Hematopoietic multipotent progenitor cell treated with erythropoietin and hydrocortisone succinate and interleukin-3 and kit ligand, for 8 days (in vitro differentiated cells): ENCODE measurements around the gene PRR23E.

Source experiments
- DNase-seq: peaks from one replicate; pipeline ENCODE4 v3.0.0-alpha.2; 2015

PRR23E gene

GRCh38 chr3:127234778-127235177 lies 41.8 kb downstream of the PRR23E start:
- DNase-seq = no peak

DNA sequence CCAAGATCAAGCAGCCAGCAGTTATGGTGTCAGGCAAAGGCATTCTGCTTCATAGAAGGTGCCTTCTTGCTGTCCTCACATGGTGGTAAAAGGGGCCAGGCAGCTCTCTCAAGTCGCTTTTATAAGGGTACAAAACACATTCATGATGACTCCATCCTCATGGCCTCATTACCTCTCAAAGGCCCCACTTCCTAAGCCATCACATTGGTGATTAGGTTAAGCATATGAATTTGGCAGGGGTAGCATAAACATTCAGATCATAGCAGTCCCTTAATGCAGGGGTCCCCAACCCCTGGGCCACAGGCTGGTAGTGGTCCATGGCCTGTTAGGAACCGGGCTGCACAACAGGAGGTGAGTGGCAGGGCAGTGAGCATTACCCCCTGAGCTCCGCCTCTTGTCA lies 42.8 kb downstream of the PRR23E start:
- no peak for DNase-seq

DNA sequence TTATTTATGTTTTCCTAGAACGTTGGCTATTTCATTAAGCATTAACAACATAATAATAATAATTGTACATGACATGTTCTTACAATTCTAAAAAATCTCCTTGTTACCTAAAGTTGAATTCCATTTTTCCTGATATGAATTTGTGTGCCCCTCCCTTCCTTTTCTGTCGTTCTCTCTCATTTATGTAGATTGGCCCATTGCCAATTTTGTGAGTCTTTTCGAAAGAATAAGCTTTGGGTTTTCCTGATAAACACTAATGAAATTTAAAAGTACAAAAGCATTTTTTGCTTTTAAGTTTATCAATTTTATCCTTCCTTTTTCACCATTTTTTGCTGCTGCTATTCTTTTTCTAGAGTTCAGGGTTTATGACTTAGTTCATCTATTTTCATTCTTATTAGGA lies 44.9 kb downstream of the PRR23E start:
- no peak for DNase-seq

GRCh38 chr3:127238602-127239001 lies 45.7 kb downstream of the PRR23E start:
- DNase-seq = no peak

GRCh38 chr3:127247292-127247691 lies 54.4 kb downstream of the PRR23E start:
- DNase-seq = no peak
